ENCODE data around the gene PSMB8. TPM values are rescaled to one million over a fixed set of nuclear protein-coding genes. Genes with fewer than 3 reads are reported as not detected.

Gene PSMB8
- total RNA-seq, 1 donor, result 36.2 TPM

- no peak overlapping the region for H3K4me3 ChIP-seq (ENCODE audit: low read depth, low read length)
- no peak for TF ChIP-seq CTCF (IDR thresholded peaks at IDR 0.05; ENCODE audit: insufficient read depth, low read length)
- no peak for DNase-seq (ENCODE audit: low read depth)
Measured at GRCh38 chr6:32830936-32831335, 12.9 kb downstream of the PSMB8 start.

- no peak for TF ChIP-seq CTCF (IDR thresholded peaks at IDR 0.05; ENCODE audit: insufficient read depth, low read length)
Measured at GRCh38 chr6:32830017-32830416, 13.8 kb downstream of the PSMB8 start.

GRCh38 chr6:32829495-32829894 is 14.4 kb downstream of the PSMB8 start:
- no peak for DNase-seq (ENCODE audit: low read depth)
- TF ChIP-seq CTCF (IDR thresholded peaks at IDR 0.05; ENCODE audit: insufficient read depth, low read length), result no peak
- no peak overlapping the region for H3K4me3 ChIP-seq (ENCODE audit: low read depth, low read length)

More at GRCh38 chr6:32830017-32830416, 13.8 kb downstream of the PSMB8 start:
- no peak for DNase-seq (ENCODE audit: low read depth)
- no peak overlapping the region for H3K4me3 ChIP-seq (ENCODE audit: low read depth, low read length)

- DNase-seq (ENCODE audit: low read depth), result no peak
Measured at GRCh38 chr6:32827025-32827424, 16.8 kb downstream of the PSMB8 start.

GRCh38 chr6:32825966-32826365 is 17.9 kb downstream of the PSMB8 start:
- TF ChIP-seq CTCF (IDR thresholded peaks at IDR 0.05; ENCODE audit: insufficient read depth, low read length), result peak; percentile 52
- H3K4me3 ChIP-seq (ENCODE audit: low read depth, low read length), result no peak overlapping the region
- DNase-seq (ENCODE audit: low read depth), result peak; percentile 79

More at GRCh38 chr6:32827025-32827424, 16.8 kb downstream of the PSMB8 start:
- no peak for TF ChIP-seq CTCF (IDR thresholded peaks at IDR 0.05; ENCODE audit: insufficient read depth, low read length)
- H3K4me3 ChIP-seq (ENCODE audit: low read depth, low read length), result no peak overlapping the region

- no peak for TF ChIP-seq CTCF (IDR thresholded peaks at IDR 0.05; ENCODE audit: insufficient read depth, low read length)
- peak; percentile 20 for DNase-seq (ENCODE audit: low read depth)
Measured at GRCh38 chr6:32819729-32820128, 24.1 kb downstream of the PSMB8 start.

GRCh38 chr6:32818867-32819266 is 25.0 kb downstream of the PSMB8 start:
- TF ChIP-seq CTCF (IDR thresholded peaks at IDR 0.05; ENCODE audit: insufficient read depth, low read length), result no peak

More at GRCh38 chr6:32819729-32820128, 24.1 kb downstream of the PSMB8 start:
- H3K4me3 ChIP-seq (ENCODE audit: low read depth, low read length), result no peak overlapping the region

More at GRCh38 chr6:32818867-32819266, 25.0 kb downstream of the PSMB8 start:
- DNase-seq (ENCODE audit: low read depth), result no peak
- H3K4me3 ChIP-seq (ENCODE audit: low read depth, low read length), result no peak overlapping the region
